Measurements from ENCODE around the gene LIPJ.

Gene LIPJ

DNA sequence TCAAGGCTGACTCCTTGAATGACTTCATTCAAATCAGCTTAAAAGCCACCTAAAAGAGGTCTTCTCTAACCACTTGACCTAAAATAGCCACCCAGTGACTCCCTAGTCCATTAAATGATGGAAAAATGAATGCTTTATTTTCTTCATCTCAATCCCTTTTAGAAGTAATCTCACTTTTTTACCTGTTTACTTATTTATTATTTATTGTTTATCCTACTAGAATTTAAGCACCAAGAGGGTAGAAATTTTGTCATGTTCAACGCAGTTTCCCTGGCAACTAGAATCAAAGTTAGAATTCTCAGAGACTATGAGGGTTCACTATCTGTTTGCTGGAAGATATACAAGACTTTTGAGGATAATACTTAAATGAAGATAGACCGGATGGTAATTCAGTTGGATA is at the start of gene LIPJ:
Gene LIPJ (plus strand): TSS at position 301 of the 400 bp plus-strand sequence. CDS start 3,926 bp downstream, outside the sequence.
- no peak for DNase-seq

DNA sequence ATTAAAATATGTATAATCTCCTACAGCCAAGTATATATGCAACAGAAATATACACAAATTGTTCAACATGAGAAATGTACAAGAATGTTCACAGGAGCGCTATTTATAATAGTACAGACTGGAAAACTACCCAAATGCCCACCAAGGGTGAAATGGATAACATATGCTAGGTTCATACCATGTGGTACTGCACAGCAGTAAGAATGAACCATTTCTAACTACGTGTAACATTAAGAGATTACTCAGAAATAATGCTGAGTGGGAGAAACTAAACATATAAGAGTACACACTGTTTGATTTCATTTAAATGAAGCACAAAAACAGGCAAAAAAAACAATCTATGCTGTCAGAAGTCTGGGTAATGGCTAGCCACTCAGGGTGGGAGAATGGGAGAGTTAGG is 49.2 kb upstream of the LIPJ start:
- DNase-seq = no peak

DNA sequence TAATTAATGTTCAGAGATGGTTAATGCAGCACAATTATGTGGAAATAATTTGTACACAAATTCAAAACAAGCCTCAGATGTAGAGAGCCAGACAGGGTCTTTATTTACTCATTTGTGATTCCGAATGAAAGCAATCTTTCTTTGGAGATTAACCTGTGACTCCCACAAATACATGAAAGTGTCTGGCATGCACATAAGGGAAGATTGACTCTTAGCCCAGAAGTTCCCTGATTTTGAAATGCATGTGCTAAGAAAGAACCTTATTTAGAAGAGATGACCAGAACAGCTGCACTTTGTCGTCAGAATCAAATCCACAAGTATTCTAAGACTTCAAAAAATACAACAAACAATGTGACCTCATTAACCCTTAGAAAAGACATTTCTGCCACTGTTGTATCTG is 48.5 kb upstream of the LIPJ start:
- no peak for DNase-seq

- no peak for DNase-seq
Observed at GRCh38 chr10:88540351-88540750, 46.2 kb upstream of the LIPJ start.

GRCh38 chr10:88541116-88541626 is 45.4 kb upstream of the LIPJ start:
- no peak for DNase-seq

- no peak for DNase-seq
Observed at GRCh38 chr10:88542522-88542921, 44.0 kb upstream of the LIPJ start.

- DNase-seq = no peak
Observed at GRCh38 chr10:88544140-88544870, 42.3 kb upstream of the LIPJ start.

- DNase-seq = no peak
Observed at GRCh38 chr10:88545359-88545758, 41.2 kb upstream of the LIPJ start.

DNA sequence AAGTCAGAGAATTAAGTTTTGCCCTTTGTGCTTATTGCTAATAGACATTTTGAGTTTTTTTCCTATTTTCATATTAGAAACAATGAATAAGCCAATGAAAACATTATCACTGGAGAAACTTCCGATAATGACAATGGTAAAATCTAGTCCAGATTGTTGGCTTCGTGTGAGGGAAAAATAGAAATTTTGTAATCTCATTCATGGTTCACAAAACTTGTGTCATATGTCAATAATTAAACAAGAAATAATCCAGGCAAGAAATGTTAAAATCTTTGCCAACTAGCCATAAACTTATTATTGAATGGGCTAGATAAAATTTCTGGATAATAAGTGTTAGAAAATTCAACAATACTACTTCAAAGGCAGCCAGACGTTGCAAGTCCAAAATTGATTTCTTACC is 40.1 kb upstream of the LIPJ start:
- no peak for DNase-seq

- no peak for DNase-seq
Observed at GRCh38 chr10:88551246-88551645, 35.3 kb upstream of the LIPJ start.

GRCh38 chr10:88553116-88553752 is 33.3 kb upstream of the LIPJ start:
- peak; percentile 54 for DNase-seq

- DNase-seq = no peak
Observed at GRCh38 chr10:88555190-88555908, 31.2 kb upstream of the LIPJ start.

- no peak for DNase-seq
Observed at GRCh38 chr10:88557256-88557655, 29.3 kb upstream of the LIPJ start.

GRCh38 chr10:88557658-88558057 is 28.9 kb upstream of the LIPJ start:
- DNase-seq = no peak

- no peak for DNase-seq
Observed at GRCh38 chr10:88562152-88562551, 24.4 kb upstream of the LIPJ start.

- DNase-seq = peak; percentile 4
Observed at GRCh38 chr10:88565072-88565471, 21.5 kb upstream of the LIPJ start.

- DNase-seq = no peak
Observed at GRCh38 chr10:88582411-88582805, 4.2 kb upstream of the LIPJ start.

DNA sequence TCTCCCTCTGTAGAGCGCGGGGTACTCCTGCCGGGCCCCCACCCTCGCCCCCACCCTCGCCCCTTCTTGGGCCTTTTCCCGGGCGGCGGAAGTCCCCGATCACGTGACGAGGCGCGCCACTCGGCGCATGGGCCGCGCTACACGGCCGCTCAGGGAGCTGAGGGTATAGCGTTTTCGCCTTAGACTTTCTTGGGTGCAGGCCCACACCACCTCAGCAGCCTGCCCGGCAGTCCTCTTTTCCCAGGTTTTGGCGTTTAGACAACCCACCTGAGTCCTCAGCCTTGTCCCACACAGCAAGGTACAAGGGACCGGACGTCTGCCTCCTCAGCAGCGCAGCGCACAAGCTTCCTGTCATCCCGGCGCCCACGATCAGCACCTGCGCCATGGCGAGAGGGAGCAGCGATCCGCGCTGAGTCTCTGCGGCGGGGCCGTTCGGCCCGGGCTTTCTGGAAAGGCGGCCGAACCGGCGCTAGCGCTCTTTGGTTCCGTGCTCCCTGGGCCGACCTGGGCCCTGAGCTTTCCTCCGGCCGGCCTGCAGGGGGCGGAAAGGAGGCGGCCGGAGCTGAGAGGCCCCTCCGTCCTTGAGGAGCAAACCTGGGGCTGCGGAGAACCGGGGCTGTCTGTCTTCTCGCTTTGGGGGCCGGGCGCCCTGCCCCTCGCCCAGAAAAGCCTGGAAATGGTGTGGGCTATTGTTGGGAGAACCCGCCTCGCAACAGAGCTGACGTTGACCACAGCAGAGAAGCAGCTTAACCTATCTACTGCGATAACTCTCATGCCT is 3.6 kb upstream of the LIPJ start, which contains the start of gene RNLS:
Gene RNLS (minus strand): TSS at position 513 of the 778 bp plus-strand sequence.
- DNase-seq = peak; percentile 68

DNA sequence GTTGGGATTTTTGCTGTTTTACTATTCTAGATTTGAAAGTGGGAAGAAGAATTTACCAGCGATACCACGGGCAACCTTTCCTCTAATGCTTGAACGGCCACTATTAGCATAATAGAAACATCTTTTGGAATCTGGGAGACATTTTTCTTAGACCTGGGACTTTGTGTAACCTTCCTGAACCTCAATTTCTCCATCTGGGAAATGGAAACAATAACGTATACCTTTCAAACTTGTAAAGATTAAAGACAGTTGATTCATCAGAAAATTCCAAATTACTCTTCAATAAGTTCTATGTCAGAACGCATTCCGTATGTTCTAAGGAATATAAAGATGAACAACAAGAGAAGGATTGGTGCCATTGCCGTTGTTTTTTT is 3.0 kb upstream of the LIPJ start:
- DNase-seq = no peak

DNA sequence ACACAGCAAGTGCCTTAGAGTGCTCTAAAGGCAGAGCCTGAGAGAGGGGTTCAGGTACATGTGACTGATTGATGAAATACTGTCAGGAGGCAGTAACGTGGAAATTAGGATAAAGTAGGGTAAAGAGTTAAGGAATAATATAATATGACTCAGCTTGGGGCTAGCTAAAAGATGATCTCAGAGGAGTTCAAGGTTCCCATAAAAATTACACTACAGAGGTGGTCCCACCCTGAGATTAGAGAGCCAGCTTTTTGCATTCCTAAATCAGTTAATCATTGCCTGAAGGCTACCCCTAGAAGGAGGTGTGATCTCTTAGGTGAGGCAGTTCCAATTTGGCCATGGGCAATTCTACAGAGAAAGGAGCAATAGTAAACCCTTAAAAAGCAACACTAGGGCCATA is 5.8 kb downstream of the LIPJ start:
- DNase-seq = no peak

GRCh38 chr10:88592906-88593305 is 6.3 kb downstream of the LIPJ start:
- no peak for DNase-seq

DNA sequence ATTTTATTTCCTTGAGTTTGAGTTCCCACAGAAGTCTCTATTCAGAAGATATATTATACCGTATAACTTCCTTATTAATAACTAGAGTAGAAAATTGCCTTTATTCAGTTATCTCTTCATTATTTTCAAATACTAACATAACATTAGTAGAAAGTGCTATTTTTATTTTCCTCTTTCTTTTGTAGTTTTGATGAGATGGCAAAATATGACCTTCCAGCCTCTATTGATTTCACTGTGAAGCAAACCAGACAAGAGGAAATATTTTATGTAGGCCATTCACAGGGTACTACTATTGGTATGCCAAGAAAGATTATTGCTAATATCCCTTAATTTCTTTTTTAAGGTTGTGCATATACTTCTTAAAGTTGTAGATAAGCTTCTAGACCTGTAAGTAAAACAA is 7.9 kb downstream of the LIPJ start:
- no peak for DNase-seq

DNA sequence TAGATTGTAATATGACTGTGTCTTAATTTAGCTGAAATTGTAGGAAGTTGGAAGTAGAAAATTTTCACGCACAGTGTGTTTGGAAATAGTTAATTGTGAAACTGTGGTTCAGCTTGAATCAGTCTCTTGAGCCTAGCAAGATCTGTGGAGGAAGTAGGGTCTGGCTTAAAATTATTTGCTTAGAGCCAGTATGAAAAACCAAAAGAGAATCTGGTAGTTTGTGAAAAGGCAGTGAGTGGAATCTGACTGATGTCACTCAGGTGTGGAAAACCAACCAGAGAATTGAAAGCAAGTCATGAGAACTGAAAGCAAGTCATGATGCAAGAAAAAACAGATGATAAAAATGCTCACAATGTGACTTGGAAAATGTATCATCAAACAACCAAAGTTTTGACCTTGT is 11.5 kb downstream of the LIPJ start:
- no peak for DNase-seq

Data from NCI-H2227 treated with DMSO at 0.1 percent for 48 hours (cell line).